ENCODE measurements around the gene DNAJC17. TPM values are rescaled to one million over a fixed set of nuclear protein-coding genes. Genes with fewer than 3 reads are reported as not detected.

The DNAJC17 gene
- total and polyA plus RNA-seq, 2 of the 13 experiments (the other 11 are each of a cell fraction or from before 2014, with no cell fraction given): 22.2 to 26.5 TPM

DNA sequence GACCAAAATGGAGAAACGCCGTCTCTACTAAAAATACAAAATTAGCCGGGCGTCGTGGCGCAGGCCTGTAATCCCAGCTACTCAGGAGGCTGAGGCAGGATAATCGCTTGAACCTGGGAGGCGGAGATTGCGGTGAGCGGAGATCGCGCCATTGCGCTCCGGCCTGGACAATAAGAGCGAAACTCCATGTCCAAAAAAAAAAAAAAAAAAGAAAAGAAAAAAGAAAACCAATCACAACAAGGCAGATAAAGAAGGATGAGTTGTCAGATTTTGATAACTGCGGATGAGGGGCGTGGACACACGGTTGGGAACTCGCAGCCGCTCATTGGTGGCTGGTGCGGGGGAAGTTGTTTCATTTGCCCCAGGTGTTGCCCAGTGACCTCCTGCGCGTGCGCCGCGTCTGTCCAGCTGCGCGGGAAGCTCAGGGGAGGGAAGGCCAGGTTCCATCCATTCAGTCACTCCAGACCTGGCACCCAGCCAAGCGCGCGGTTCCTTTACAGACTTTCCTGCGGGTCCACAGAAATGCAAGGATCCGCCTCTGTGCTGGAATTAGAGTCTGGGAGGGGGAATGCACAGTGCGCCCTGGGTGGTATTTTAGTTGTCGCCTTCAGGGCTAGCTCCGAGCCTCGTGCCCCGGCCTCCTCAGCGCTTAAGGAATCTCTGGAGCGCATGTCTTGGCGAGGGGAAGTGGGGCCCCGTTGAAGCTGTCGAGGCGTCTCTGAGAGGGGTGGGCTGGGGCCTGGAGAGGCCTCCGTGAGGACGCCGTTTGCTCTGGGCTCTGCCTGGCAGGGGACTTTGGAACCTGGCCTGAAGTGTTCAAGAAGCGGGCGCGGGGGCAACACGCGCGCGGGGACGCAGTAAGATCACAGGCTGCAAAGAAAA lies 44.1 kb downstream of the DNAJC17 start (continued):
- TF ChIP-seq ZNF607 (CRISPR knock-in tag; IDR thresholded peaks at IDR 0.05; ENCODE audit: borderline replicate concordance) (no peak; the same call in 1 of the 2 replicates), ZNF225 (CRISPR knock-in tag; IDR thresholded peaks at IDR 0.05) (0 out of 2 replicates have a peak, but pooled peaks have one; percentile 20), TCF7L2 (IDR thresholded peaks at IDR 0.05; ENCODE audit: low read depth, low read length) (no peak), ZNF589 (CRISPR knock-in tag; conservative IDR thresholded peaks at IDR 0.05) (0 out of 2 replicates have a peak, but pooled peaks have one; percentile 14), NFE2L2 (IDR thresholded peaks at IDR 0.05; ENCODE audit: low read length) (no peak), POLR2G (IDR thresholded peaks at IDR 0.05; ENCODE audit: low read depth, low read length) (no peak), ZBTB2 (CRISPR knock-in tag; IDR thresholded peaks at IDR 0.05; ENCODE audit: low read depth) (no peak), ZNF282 (IDR thresholded peaks at IDR 0.05; ENCODE audit: partially characterized antibody) (no peak), HNRNPUL1 (IDR thresholded peaks at IDR 0.05; ENCODE audit: low read depth, low read length) (no peak), ZNF564 (CRISPR knock-in tag; IDR thresholded peaks at IDR 0.05) (no peak; the same call in 1 of the 2 replicates), ZNF552 (CRISPR knock-in tag; IDR thresholded peaks at IDR 0.05; ENCODE audit: borderline replicate concordance) (0 out of 2 replicates have a peak, but pooled peaks have one; percentile 83), ELF3 (CRISPR knock-in tag; IDR thresholded peaks at IDR 0.05) (0 out of 2 replicates have a peak, but pooled peaks have one; percentile 19), ZMYM4 (CRISPR knock-in tag; IDR thresholded peaks at IDR 0.05) (no peak), CCAR2 (optimal IDR thresholded peaks at IDR 0.05; ENCODE audit: low read depth, low read length) (no peak), ZNF709 (CRISPR knock-in tag; IDR thresholded peaks at IDR 0.05) (0 out of 2 replicates have a peak, but pooled peaks have one; percentile 25), ZNF761 (CRISPR knock-in tag; conservative IDR thresholded peaks at IDR 0.05) (0 out of 2 replicates have a peak, but pooled peaks have one; percentile 12), ZHX2 (IDR thresholded peaks at IDR 0.05; ENCODE audit: low read depth) (no peak), ZHX2 (CRISPR knock-in tag; IDR thresholded peaks at IDR 0.05; ENCODE audit: borderline replicate concordance) (no peak)
- TF ChIP-seq, protein P1, sequence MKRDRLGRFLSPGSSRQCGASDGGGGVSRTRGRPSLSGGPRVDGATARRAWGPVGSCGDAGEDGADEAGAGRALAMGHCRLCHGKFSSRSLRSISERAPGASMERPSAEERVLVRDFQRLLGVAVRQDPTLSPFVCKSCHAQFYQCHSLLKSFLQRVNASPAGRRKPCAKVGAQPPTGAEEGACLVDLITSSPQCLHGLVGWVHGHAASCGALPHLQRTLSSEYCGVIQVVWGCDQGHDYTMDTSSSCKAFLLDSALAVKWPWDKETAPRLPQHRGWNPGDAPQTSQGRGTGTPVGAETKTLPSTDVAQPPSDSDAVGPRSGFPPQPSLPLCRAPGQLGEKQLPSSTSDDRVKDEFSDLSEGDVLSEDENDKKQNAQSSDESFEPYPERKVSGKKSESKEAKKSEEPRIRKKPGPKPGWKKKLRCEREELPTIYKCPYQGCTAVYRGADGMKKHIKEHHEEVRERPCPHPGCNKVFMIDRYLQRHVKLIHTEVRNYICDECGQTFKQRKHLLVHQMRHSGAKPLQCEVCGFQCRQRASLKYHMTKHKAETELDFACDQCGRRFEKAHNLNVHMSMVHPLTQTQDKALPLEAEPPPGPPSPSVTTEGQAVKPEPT (CRISPR knock-in tag; IDR thresholded peaks at IDR 0.05; ENCODE audit: low read depth): peak; percentile 19; the same call in 1 of the 2 replicates

Measured in HepG2 (cell line).